ENCODE data around the gene DNAH14.
"Not testable (repeated sequence)": the region's sequence is repeated elsewhere in the genome, so short reads cannot be mapped to it uniquely, and the experiment has no call there.

- not testable (repeated sequence) for TF ChIP-seq CTCF (IDR thresholded peaks at IDR 0.05; ENCODE audit: low read length); EZH2phosphoT487 (IDR thresholded peaks at IDR 0.05; ENCODE audit: low read length); EZH2 (optimal IDR thresholded peaks at IDR 0.05; ENCODE audit: low read depth, low read length)
These were observed 457.4 kb downstream of the DNAH14 start for GRCh38 chr1:225386860-225387259.

Measured in MM.1S (cell line).